HG03139 (cell line): ENCODE data around the gene PKIB.

Experiments used
- ATAC-seq: cut with Tn5 transposase; IDR thresholded peaks from one replicate; pipeline ENCODE4 v1.9.1; 2021; ENCODE audit not compliant: unreplicated experiment

Gene PKIB

DNA sequence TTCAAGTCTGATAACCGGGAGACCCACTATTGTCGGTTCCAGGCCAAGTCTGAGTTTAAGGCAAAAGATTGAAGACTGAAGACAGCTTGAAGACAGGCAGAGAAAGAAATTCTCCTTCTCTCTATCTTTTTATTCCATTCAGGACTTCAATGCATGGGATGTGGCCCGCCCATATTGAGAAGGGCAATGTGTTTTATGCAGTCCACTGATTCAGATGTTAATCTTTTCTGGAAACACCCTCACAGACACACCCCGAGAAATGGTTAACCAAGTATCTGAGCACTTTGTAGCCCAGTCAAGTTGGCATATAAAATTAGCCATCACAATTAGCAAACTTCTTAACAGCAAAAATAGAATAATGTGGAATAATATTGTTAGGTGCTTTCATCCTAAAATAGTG, 93.9 kb downstream of the PKIB start:
- no peak for ATAC-seq

DNA sequence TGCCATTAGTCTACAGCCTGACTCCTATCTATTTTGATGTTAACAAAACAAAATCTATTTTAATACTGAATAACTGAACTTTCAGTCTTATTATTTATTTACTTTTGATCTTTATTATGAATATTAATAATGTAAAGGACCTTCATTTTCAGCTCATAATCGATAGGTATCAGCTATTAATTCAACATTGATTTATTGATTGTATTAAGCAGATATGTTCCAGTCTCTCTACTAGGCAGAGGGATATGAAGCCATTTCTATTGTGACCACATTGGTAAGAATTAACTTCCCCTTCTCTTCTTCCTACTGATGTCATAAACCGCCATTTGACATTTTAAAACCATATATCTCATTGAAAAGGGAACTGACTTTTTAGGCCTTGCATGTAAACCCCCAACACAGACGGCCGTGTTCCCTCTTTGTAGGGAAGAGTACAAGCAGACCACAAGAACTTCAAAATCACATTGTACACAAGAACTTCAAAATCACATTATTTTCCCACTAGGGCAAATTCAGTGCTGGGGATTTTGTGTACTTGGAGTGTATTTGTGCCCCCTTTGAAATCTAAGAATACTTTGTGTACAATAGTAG, 99.8 kb downstream of the PKIB start:
- peak; percentile 86 for ATAC-seq

DNA sequence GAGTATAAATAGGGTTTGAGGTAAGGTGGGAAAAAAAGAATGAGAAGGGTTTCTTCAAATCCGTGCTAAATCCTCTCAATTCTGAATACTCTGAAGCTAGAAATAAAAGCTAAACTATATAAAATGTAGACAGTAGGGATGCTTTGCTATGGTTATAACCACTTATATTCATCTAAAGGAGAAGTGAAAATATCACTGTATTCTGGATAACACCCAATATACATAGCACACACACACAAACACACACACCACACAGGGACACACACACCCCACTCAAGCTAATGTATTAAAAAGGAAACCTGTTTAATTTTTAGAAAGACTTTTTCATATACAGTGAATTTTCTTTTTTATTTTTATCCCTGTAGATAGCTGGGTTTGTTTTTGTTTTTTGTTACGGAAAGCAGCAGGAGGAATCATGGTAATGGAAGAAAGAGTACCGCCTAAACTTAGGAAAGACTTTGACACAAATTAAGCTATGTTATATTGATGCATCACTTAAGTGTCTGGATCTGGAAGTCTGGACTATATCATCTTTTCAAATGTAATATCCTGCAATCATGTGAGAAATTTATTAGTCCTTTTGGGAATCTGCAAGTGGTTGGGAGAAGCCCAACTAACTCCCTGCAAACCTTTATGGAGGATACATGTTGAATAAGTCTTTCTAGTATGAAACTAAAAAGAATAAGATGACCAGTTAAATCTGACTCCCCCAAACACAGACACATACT, 100.9 kb downstream of the PKIB start:
- no peak for ATAC-seq

DNA sequence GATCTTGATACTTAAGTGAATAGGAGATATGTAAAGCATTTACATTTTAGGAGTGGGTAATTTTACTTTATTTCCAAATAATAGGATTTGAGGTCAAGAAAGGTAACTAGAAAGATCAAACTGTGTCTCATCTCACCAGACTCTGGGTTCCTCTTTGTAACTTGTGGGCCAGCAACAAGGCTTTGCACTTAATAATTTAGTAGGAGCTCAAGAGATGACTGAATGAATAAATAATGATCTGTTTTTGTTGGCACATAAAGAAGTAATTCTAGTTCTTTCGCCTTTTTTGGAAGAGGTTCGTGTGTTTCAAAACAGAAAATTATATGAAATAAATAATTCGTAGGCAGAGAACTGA, 101.9 kb downstream of the PKIB start:
- ATAC-seq, result no peak

DNA sequence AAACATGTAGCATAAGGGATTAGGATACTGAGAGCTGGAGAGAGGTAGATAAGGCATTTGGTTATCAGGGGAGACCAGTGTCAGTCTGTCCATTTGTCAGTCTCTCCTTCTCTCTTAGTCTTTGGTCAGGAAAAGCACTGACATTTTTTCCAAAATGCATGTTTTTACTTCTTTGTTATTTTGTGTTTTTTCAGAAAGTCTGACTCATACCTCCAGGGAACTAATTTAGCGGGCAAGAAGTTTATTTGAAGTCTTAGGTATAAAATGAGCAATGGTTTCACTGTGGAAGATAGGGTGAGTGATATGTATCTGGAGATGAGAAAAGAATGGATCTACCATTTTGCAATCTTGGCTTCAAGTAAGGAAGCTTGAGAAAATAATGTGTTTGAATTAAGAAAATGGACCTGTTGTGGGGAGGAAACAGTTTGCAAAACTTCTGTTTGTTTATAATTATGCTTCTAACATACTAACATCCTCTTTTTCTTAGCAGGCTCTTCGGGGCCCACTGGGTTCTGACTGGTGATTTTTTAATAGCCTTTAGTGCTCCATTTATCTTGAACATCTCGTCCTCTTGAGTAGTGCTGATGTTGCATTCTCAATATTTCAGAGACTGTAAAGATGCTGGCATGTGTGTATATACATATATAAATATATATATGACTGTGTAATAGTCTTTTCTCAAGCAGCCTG, 102.4 kb downstream of the PKIB start:
- no peak for ATAC-seq

DNA sequence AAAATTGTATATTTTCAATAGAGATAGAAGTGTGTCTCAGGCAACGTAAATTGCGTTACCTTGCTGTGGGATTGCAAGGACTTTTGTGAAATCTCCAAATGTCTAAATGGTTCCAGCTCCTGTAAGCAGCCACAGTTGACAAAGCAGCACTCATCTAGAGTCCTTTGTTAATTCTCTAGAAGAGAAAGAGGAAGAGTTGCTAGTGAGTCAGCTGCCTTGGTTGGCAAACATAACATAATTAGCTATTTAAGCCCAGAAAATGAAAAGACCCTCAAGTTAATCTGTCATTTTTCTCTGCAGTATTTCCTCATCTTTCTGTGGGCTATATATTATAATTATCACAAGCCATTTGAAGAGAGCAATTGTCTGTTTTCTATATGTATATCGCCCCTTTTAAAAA, 102.9 kb downstream of the PKIB start:
- ATAC-seq, result no peak

DNA sequence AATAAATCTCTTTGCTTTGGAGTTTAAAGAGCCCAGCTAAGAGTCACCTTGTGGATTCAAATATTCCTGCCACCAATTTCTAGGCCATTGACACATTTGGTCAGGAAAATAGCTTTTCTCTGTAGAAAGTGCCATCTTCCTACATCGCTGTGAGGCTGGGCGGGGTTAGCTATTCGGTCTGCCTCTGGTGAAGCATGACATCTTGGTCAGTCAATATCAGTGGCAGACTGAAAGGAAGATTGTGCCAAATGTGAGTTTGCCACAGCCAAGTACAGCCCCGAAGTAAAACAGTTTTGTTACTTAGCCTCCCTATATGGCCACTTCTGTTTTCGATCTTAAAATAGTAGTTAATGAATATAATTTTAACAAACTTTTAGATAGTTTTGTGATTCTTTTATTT, 103.9 kb downstream of the PKIB start:
- ATAC-seq, result no peak

DNA sequence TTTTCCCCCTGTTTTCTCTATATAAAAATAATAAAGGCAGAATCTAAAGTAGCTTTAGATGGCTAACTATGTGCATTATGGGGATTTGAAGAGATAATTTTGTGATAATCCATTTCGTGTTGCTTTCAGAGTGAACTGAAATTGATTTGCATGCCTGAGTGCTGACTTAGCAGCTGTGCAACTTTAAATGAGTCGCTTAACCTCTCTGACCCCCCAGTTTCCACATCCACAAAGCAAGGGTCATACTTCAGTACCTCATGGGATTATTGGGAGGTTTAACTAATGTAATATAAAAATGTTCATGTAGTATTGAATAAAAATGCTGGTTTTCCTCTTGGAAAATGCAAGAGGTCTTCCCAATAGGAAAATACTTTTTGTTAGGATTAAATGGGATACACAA, 105.5 kb downstream of the PKIB start:
- no peak for ATAC-seq

DNA sequence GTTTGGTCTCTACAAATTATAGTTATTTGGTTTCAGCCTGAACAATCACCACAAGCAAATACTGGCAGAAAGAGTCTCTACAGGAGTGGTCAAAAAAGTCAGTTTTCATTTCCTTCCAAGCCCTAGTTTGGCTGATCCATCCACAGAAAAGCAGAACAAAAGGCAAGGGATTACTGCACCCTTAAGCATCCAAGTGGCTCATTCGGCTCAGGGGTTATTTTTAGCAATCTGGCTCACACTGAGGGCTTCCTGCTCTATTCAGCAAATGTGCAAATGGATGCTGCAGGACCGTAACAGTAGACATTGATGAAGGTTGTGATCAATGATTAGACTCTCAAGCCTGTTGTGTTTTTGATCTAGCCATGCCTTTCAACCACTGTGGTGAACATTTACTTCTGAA, 107.1 kb downstream of the PKIB start:
- no peak for ATAC-seq

DNA sequence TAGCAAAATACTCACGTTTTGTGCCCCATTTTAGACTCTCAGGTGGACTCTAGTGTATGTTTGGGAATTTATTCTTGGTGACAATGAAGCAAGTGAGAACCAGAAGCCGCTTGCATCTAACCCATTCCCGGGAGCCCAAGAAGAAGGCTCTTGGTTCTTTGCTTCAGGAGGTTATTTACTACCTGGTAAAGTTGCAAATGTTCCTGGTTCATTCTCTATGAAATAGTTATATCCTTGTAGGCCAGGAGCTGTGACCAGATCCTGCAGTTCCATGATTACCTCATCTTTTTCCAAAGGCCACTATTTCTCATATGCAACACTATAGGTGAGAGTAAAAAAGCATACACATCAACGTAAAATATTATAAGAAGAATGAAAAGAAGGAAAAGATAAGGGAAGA, 108.4 kb downstream of the PKIB start:
- no peak for ATAC-seq

DNA sequence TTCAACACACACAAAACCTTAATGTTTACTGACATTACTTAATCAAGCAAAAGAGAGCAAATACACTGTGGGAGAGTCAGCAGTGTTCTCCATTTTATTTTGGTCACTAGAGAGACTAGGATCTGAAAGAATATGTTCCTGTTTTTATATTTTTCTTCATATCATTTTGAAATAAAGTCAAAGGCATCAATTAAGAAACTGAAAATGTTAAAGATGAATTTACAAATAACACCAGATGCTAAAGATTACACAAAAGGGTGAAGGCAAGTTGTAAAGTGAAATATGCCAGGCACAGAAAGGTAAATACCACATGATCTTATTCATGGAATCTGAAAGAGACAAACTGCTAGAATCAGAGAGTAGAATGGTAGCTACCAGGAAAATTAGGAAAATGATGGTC, 109.0 kb downstream of the PKIB start:
- ATAC-seq, result no peak

DNA sequence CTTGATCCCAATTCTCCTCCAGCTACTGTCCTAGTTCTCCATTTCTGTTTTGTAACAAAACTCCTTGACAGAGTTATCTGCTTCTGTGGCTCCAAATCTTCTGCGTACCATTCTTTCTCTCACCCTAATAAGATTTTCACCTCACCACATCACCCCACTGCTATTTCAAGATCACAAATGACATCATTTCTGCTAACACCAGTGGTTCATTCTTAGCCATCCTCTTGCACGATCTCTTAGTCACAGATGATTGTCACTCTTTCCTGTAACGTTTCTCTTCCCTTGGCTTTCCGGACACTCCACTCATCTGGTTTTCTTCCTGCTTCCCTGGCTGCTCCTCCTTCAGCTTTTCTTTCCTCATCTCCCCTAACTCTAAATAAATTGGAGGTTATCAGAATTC, 112.5 kb downstream of the PKIB start:
- no peak for ATAC-seq

DNA sequence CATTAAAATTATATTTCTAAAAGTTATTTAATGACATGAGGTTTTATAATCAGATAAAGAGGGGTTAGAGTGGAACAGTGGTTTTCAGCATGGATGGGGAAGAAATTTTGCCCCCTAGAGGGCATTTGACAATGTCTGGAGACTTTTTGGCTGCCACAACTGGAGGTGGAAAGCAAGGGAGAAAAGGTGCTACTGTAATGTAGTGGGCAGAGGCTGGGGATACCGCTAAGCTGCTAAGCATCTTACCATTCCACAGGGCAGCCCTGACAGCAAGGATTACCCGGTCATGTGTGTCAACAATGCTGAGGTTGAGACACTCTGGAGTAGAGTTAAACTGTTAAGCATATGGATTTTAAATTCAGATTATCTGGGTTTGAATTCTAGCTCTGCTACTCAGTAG, 116.4 kb downstream of the PKIB start:
- ATAC-seq, result no peak

DNA sequence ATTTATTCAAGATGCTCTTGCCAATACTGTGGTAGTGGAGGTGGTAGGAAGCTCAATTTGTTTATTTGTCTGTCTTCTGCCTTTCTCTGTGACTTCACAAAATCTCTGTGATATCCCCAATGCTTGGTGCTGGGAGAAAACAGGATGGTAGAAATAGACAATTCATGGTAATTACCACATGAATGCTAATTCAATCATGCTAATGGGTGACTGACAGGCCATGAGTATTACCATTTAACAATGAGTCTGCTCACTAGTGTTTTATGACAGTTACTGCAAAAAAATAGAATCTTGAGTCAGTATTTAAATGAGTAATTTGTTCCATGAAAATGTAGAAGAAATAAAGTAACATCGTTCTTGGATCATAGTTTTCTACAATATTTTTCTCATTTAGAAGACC, 117.0 kb downstream of the PKIB start:
- no peak for ATAC-seq

DNA sequence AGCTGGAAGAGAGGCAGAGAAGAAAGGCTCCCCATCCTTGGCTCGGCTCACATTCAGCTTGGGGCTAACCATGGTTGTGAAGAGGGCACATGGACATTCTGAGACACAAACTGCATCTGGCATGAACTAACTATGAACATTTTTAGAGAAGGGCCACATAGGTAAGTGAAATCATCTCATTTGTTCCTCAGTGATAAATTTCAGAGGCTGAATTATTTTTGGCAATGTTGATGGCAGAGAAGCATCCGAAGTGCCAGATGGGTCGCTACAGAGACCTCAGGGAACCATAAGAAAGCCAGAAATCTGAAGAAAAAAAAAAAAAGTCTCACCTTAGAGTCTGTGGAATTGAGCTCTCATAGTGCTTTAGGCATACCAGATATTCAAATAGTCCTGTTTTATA, 120.1 kb downstream of the PKIB start:
- ATAC-seq, result no peak

DNA sequence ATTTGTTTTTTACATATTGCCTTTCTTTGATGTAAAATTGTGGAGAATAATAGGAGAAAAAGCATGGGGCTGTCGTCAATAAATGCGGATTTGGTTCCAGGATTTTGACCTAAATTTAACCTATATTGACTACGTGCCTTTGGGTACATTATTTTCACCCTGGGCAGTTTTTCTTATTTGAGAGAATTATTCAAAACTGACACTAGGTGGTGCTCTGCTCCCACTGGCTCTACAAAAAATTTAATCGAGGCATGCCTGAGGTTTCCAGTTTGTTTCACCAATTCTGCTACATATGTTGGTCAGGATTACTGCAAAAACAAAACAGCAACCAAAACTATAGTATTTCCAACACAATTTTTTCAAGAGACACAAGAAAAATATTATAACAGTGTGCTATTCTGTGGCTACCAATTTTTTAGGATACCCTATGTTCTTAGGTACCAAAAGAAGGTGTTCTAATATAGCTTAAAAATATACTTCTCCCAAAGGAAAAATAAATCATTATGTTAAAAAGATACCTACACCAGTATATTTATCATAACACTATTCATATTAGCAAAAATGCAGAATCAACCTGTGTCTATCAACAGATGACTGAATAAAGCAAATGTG, 120.7 kb downstream of the PKIB start:
- ATAC-seq, result no peak

DNA sequence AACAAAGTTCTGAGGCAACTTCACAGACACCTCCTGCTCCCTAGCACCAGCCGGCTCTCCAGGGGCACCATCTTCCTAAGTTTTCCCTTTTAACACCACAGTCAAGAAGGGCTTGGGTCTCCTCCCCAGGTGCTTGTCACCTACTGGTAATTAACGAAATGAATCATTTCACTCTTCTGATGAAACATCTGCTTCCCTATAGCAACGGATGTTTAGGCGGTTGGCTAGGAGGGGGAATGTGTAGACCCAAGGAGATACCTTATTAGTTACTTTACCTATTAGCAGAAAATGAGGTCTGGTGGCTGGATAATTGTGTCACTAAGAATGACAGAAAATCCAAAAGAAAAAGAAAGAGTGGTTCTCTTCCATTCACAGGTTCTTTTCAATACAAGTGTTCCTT, 123.1 kb downstream of the PKIB start:
- ATAC-seq, result no peak

DNA sequence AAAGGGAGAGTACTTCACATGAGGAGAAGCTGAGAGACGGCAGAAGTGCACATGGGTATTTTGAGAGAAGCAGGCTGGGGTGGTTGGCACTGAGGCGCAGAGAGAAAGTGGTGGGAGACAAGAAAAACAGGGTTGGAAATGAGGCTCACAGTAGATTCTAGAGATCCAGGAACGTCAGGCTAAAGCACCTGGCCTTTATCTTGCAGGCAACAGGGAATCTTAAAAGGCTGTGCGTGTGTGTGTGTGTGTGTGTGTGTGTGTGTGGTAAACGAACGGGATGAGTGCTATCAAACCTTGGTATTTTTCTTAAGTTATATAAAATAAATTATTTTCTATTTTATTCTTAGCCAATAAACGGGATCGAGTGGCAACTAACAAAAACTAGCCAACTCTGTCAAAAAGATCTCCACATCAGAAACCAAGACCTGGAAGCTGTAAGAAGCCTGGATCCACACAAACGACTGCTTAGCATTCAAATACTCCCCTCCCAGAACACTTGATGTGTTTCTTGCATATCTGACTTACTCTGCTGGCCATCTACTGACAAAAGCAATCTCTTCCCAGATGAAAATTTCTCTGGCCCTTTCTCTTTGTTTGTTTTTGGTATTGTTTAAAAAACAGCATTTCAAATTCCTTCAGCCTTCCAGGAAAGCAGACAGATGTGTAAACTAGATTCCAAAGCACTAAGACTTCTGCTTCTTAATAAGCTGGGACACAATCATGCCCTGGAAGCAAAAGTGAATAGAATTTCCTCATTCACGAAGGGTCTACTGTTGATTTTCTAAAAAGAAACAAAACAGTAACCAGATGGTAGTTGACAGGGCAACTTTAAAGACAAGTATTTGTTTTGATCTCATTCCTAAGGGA, 124.6 kb downstream of the PKIB start:
- no peak for ATAC-seq

DNA sequence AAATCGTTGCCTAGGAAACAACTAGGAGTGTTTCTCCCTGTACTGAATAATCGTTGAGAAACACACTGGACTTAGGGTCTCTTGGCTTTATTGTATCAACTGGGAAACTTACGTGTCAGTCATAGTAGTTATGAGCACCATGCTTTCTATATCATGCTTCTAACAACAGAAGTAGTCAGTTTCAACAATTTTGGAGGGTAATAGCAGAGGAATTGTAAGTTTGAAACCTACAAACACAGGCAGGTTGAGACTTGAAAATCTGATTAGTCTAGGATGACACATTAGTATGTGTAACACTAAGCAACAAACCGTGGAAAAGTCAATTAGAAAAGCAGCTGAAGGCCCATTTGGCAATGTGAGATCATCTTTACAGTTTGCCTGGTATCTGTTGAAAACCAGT, 125.4 kb downstream of the PKIB start:
- no peak for ATAC-seq

DNA sequence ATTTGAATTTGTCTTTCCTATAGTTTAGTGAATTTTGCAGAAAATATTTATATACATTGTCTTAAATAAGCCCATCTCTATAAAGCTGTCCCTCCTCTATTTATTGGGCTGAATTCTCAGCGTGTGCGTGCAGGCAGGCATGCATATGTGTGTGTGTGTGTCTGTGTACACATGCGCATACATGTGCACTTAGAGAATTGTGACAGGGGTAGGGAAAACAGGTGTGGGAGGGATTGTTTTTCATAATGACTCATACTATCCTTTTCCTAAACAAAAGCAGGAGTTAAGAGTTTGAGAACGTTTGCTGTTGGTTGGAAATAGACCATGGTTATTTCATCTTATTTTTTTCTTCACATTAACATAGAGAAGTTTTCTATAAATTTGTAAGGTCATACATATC, 126.0 kb downstream of the PKIB start:
- no peak for ATAC-seq

DNA sequence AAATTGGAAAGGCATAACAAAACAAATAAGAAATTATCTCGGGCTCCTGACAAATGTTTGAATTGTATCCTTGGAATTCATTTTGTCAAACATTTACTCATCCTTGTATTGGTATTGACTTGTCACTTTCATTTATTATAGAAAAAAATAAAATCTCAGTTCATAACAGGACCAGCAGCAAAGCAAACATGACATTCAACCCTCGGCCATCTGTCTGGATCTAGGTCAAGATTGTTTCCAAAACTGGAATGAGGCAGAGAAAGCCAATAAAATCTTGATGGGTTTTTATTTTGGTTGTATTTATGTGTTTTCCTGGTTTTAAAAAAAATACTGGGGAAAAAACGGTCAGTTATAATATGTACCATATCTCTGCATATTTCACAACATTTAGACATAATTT, 126.4 kb downstream of the PKIB start:
- no peak for ATAC-seq
